ENCODE measurements around the gene FRRS1.
"Not testable (repeated sequence)": the region's sequence is repeated elsewhere in the genome, so short reads cannot be mapped to it uniquely, and the experiment has no call there.

The FRRS1 gene

GRCh38 chr1:99766378-99766800 lies at the start of gene FRRS1:
Gene FRRS1 (minus strand): TSS chr1:99766635. CDS start chr1:99748768, 17,867 bp downstream.
- in situ Hi-C loops (cut with MboI; ENCODE audit: low sequenced_read_pairs), result no loop called here

- in situ Hi-C loops (cut with MboI; ENCODE audit: low sequenced_read_pairs), result loop anchor here (10.0 to 25.0 kb wide), 3 partner anchors 220 to 1073 kb away; partner anchors contain the start of genes EXTL2 and SLC30A7
These were observed 48.0 kb upstream of the FRRS1 start for GRCh38 chr1:99814373-99814900.

- in situ Hi-C loops (cut with MboI; ENCODE audit: low sequenced_read_pairs), result loop anchor here (10.0 to 25.0 kb wide), 3 partner anchors 223 to 1076 kb away; partner anchors contain the start of genes EXTL2 and SLC30A7
These were observed 45.3 kb upstream of the FRRS1 start for GRCh38 chr1:99811747-99812146.

- in situ Hi-C loops (cut with MboI; ENCODE audit: low sequenced_read_pairs), result loop anchor here (10.0 to 25.0 kb wide), 3 partner anchors 224 to 1076 kb away; partner anchors contain the start of genes EXTL2 and SLC30A7
These were observed 44.6 kb upstream of the FRRS1 start for GRCh38 chr1:99811075-99811474.

GRCh38 chr1:99808391-99809115 lies 42.1 kb upstream of the FRRS1 start:
- in situ Hi-C loops (cut with MboI; ENCODE audit: low sequenced_read_pairs), result loop anchor here (25.0 kb wide), 2 partner anchors 654 to 1079 kb away; partner anchors contain the start of genes EXTL2 and SLC30A7

GRCh38 chr1:99806882-99807281 lies 40.4 kb upstream of the FRRS1 start:
- in situ Hi-C loops (cut with MboI; ENCODE audit: low sequenced_read_pairs), result loop anchor here (25.0 kb wide), 2 partner anchors 655 to 1080 kb away; partner anchors contain the start of genes EXTL2 and SLC30A7

- in situ Hi-C loops (cut with MboI; ENCODE audit: low sequenced_read_pairs), result loop anchor here (25.0 kb wide), 2 partner anchors 661 to 1086 kb away; partner anchors contain the start of genes EXTL2 and SLC30A7
These were observed 35.1 kb upstream of the FRRS1 start for GRCh38 chr1:99801584-99801983.

- in situ Hi-C loops (cut with MboI; ENCODE audit: low sequenced_read_pairs), result not testable (repeated sequence)
These were observed 27.4 kb upstream of the FRRS1 start for GRCh38 chr1:99793861-99794260.

- in situ Hi-C loops (cut with MboI; ENCODE audit: low sequenced_read_pairs), result no loop called here
These were observed 23.3 kb upstream of the FRRS1 start for GRCh38 chr1:99789715-99790114.

- in situ Hi-C loops (cut with MboI; ENCODE audit: low sequenced_read_pairs), result no loop called here
These were observed 22.5 kb upstream of the FRRS1 start for GRCh38 chr1:99788896-99789295.

- in situ Hi-C loops (cut with MboI; ENCODE audit: low sequenced_read_pairs), result no loop called here
These were observed 20.5 kb upstream of the FRRS1 start for GRCh38 chr1:99786751-99787501.

GRCh38 chr1:99784809-99785255 lies 18.4 kb upstream of the FRRS1 start:
- in situ Hi-C loops (cut with MboI; ENCODE audit: low sequenced_read_pairs), result no loop called here

GRCh38 chr1:99784143-99784542 lies 17.7 kb upstream of the FRRS1 start:
- in situ Hi-C loops (cut with MboI; ENCODE audit: low sequenced_read_pairs), result no loop called here

GRCh38 chr1:99782920-99783319 lies 16.5 kb upstream of the FRRS1 start:
- in situ Hi-C loops (cut with MboI; ENCODE audit: low sequenced_read_pairs), result no loop called here

- in situ Hi-C loops (cut with MboI; ENCODE audit: low sequenced_read_pairs), result no loop called here
These were observed 16.0 kb upstream of the FRRS1 start for GRCh38 chr1:99782397-99782796.

GRCh38 chr1:99781798-99782197 lies 15.4 kb upstream of the FRRS1 start:
- in situ Hi-C loops (cut with MboI; ENCODE audit: low sequenced_read_pairs), result no loop called here

- in situ Hi-C loops (cut with MboI; ENCODE audit: low sequenced_read_pairs), result no loop called here
These were observed 11.3 kb upstream of the FRRS1 start for GRCh38 chr1:99777752-99778151.

- in situ Hi-C loops (cut with MboI; ENCODE audit: low sequenced_read_pairs), result no loop called here
These were observed 9.7 kb upstream of the FRRS1 start for GRCh38 chr1:99776120-99776519.

- in situ Hi-C loops (cut with MboI; ENCODE audit: low sequenced_read_pairs), result no loop called here
These were observed 6.4 kb upstream of the FRRS1 start for GRCh38 chr1:99772809-99773208.

GRCh38 chr1:99771513-99771918 lies 5.1 kb upstream of the FRRS1 start:
- in situ Hi-C loops (cut with MboI; ENCODE audit: low sequenced_read_pairs), result no loop called here

GRCh38 chr1:99768524-99769245 lies 2.2 kb upstream of the FRRS1 start:
- in situ Hi-C loops (cut with MboI; ENCODE audit: low sequenced_read_pairs), result no loop called here
